Adipocyte (in vitro differentiated cells): ENCODE data around the gene VPS18.

ENCODE experiments used
- DNase-seq: peaks from one replicate; pipeline ENCODE4 v3.0.0-alpha.2; 2015; ENCODE audit warnings: low read depth
- H3K27me3 ChIP-seq: replicated peaks from 2 replicates; pipeline ENCODE4 v1.7.0; 2013; ENCODE audit warnings: mild to moderate bottlenecking, low read length, moderate library complexity; ENCODE audit not compliant: control insufficient read depth, insufficient read depth
- H3K36me3 ChIP-seq: 2 replicates; pipeline ENCODE4 v1.7.0; 2013; ENCODE audit warnings: low read length, mild to moderate bottlenecking, moderate library complexity; ENCODE audit not compliant: control insufficient read depth, insufficient read depth, severe bottlenecking
- H3K4me1 ChIP-seq: 2 replicates; pipeline ENCODE4 v1.7.0; 2013; ENCODE audit warnings: mild to moderate bottlenecking, low read length, moderate library complexity; ENCODE audit not compliant: control insufficient read depth, insufficient read depth
- H3K4me3 ChIP-seq: 2 replicates; pipeline ENCODE4 v1.7.0; 2013; ENCODE audit warnings: mild to moderate bottlenecking, low read length, moderate library complexity
- H3K9ac ChIP-seq: 2 replicates; pipeline ENCODE4 v1.7.0; 2013; ENCODE audit warnings: mild to moderate bottlenecking, low read length, moderate library complexity
- H3K9me3 ChIP-seq: 2 replicates; pipeline ENCODE4 v1.7.0; 2013; ENCODE audit warnings: mild to moderate bottlenecking, low read length, moderate library complexity; ENCODE audit not compliant: control insufficient read depth

Gene VPS18

GRCh38 chr15:40926659-40927494 is 32.6 kb downstream of the VPS18 start:
- Histone ChIP-seq H3K27me3 (peaks cover 68% of the 10 kb centered on the region), H3K4me3 (peak overlapping the region; percentile 52), H3K4me1 (peaks cover 21% of the 10 kb centered on the region)

DNA sequence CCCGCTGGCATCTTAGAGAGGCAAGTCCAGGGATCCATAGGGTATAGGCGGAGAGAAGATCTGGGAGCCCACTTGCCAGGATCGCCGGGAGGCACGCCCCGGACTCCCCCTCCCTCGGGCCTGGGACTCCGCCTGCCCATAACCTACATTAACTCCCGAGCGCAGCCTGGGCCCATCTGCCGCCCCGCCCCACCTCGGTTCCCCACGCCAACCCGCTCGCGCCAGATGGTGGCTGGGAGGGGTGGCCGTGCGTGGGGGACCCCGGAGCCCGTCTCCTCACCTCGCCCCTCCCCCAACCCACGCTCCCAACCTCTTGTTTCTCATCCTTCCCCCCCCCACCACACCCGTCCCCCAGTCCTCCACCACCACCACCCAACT is 33.2 kb downstream of the VPS18 start:
- Histone ChIP-seq H3K36me3 (no peaks in the 10 kb centered on the region), H3K9me3 (no peaks in the 10 kb centered on the region), H3K27me3 (peaks cover 74% of the 10 kb centered on the region), H3K4me3 (no peak overlapping the region), H3K4me1 (peaks cover 21% of the 10 kb centered on the region), H3K9ac (no peak overlapping the region)
- DNase-seq: no peak

More at GRCh38 chr15:40926659-40927494, 32.6 kb downstream of the VPS18 start:
- no peaks in the 10 kb centered on the region for H3K9me3 ChIP-seq
- no peak overlapping the region for H3K9ac ChIP-seq
- no peak for DNase-seq
- no peaks in the 10 kb centered on the region for H3K36me3 ChIP-seq

DNA sequence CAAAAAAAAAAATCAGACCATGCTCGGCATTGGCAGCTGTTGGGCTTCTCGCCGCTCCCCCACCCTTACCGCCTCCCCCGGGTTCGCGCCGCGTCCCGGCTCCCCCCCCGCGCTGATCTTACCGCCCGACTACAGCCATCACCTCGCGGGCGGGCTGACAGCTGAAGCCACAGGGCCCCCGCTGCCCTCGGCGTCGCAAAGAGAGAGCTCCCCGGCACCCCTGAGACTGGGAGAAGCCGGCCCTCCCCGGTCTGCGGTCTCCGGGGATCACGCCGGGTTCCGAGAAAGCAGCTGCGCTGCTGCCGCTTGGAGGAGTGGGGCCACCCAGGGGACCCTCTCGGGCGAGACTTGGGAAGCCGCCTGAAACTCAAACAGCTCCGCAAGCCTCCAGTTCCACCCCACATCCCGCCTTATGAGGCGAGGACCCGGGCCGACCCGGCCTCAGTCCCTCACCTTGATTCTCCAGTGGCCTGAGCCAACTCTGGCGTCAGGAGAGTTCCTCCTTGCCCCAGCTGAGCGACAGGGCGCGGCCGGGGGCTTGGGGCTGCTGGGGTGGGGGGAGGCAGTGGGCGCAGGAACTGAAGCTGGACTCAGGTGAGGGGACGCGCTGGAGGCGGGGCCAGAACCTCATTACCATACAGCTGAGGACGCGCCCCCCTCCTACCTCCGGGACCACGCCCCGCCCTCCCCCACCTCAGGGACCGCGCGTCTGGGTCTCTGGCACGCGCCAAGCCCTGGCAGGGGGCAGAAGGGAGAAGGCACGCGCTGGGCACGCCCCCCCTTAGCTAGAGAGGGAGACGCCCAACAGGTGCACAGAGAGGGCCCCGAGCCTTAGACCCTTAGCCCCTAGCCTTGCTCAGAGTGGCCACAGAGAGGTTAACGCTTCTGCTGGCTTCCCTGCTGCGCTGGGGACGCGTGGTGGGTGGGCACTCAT is 33.9 kb downstream of the VPS18 start:
- Histone ChIP-seq H3K27me3 (peaks cover 79% of the 10 kb centered on the region), H3K36me3 (no peaks in the 10 kb centered on the region), H3K9ac (no peak overlapping the region), H3K4me3 (no peak overlapping the region), H3K9me3 (no peaks in the 10 kb centered on the region), H3K4me1 (peaks cover 21% of the 10 kb centered on the region)
- DNase-seq: peak; percentile 36

GRCh38 chr15:40928821-40929659 is 34.8 kb downstream of the VPS18 start, which contains the start of gene DLL4:
DLL4 (plus strand) TSS chr15:40929340; CDS start chr15:40929669, 329 bp downstream.
- Histone ChIP-seq H3K9me3 (no peaks in the 10 kb centered on the region), H3K4me3 (peak within 1 kb of the TSS; percentile 35), H3K9ac (no peak within 1 kb of the TSS), H3K36me3 (no peaks in the 10 kb centered on the region), H3K4me1 (peaks cover 21% of the 10 kb centered on the region), H3K27me3 (peaks cover 71% of the 10 kb centered on the region)
- peak; percentile 65 for DNase-seq

GRCh38 chr15:40929660-40930429 is 35.6 kb downstream of the VPS18 start:
- Histone ChIP-seq H3K4me3 (peak overlapping the region; percentile 35), H3K36me3 (no peaks in the 10 kb centered on the region), H3K9me3 (no peaks in the 10 kb centered on the region), H3K9ac (no peak overlapping the region), H3K27me3 (peaks cover 65% of the 10 kb centered on the region), H3K4me1 (peaks cover 21% of the 10 kb centered on the region)
- peak; percentile 81 for DNase-seq

DNA sequence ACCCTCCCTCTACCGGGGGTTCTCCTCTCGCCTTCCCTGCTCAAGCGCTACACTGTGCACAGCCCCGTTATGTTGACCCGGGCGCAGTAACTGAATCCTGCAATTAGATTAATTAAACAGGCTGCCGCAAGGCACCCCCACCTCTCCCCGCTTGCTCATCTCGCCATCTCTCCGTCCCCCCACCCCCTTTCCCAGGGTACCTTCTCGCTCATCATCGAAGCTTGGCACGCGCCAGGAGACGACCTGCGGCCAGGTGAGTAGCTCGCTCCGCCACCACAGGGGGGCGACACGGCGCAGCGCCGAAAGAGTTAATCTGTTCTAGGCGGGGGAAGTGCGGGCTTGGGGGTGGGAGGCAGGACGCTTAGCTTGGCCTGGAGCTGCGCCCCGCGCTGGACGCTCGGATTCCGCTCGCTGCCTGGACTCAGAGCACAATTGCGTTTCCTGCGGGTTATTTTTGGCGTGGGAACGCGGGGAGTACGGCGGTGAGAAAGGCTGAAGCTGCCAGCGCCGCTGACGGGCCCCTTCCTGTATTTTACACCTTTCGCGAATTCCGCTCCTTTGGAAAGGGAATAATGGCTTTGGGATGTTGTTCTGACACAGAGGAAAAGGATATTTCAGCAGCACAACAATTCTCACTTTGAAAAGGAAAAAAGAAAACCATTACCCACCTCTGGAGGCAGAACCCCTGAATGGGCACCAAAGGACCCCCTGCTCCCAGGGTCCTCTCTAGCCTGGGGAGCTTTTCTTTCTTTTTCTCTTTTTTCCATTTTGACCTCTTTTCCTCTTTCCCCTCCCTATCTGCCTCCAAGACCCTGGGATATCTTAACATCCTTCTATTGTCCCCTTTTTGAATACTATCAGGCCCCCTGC is 36.4 kb downstream of the VPS18 start:
- Histone ChIP-seq H3K9ac (no peak overlapping the region), H3K4me3 (no peak overlapping the region), H3K36me3 (no peaks in the 10 kb centered on the region), H3K4me1 (peaks cover 21% of the 10 kb centered on the region), H3K9me3 (no peaks in the 10 kb centered on the region), H3K27me3 (peaks cover 67% of the 10 kb centered on the region)
- DNase-seq: peak; percentile 47

DNA sequence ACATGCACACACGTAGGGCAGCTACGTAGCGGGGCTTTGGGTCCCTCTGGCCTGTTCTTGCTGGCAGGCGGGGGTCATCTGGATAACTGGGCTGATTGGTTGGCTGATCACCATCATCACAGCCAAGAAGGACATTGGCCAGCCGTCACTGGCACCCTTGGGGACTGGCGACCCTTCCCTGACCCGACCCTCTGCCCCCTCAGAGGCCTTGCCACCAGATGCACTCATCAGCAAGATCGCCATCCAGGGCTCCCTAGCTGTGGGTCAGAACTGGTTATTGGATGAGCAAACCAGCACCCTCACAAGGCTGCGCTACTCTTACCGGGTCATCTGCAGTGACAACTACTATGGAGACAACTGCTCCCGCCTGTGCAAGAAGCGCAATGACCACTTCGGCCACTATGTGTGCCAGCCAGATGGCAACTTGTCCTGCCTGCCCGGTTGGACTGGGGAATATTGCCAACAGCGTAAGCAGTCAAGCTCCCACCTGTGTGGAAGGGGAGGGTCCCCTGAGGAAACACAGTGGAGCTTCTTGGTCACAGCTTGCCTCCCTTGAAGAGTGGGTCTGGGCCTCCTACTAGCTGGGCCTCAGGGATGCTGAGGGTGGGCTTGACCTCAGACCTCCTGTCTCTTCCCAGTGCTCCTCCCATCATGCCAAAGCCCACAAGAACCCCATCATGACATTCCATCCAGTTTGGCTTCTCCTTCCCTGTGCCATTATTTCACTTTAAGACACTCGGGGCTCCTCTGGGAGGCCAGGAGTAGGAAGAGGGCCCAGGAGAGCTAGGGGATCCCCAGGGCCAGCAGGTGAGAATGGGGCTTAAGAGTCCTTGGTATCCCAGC is 37.3 kb downstream of the VPS18 start:
- no peak for DNase-seq
- no peak overlapping the region for H3K9ac ChIP-seq
- peaks cover 17% of the 10 kb centered on the region for H3K4me1 ChIP-seq
- no peaks in the 10 kb centered on the region for H3K36me3 ChIP-seq
- no peaks in the 10 kb centered on the region for H3K9me3 ChIP-seq
- H3K27me3 ChIP-seq: peaks cover 71% of the 10 kb centered on the region
- no peak overlapping the region for H3K4me3 ChIP-seq

DNA sequence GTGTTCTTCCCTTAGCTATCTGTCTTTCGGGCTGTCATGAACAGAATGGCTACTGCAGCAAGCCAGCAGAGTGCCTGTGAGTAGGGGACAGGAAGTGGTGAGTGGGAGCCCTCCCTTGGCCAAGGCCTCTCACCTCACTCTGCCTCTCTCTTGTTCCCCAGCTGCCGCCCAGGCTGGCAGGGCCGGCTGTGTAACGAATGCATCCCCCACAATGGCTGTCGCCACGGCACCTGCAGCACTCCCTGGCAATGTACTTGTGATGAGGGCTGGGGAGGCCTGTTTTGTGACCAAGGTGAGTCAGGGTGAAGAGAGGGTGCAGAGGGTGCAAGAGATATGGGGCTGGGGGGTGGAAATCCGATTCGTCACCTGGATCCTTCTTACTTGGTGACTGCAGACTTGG is 37.9 kb downstream of the VPS18 start:
- peaks cover 17% of the 10 kb centered on the region for H3K4me1 ChIP-seq
- no peaks in the 10 kb centered on the region for H3K36me3 ChIP-seq
- H3K9me3 ChIP-seq: no peaks in the 10 kb centered on the region
- no peak for DNase-seq
- H3K27me3 ChIP-seq: peaks cover 64% of the 10 kb centered on the region
- no peak overlapping the region for H3K4me3 ChIP-seq
- H3K9ac ChIP-seq: no peak overlapping the region
